GM15510 (cell line): Measurements from ENCODE around the gene EFCAB9.

ENCODE experiments used
- POLR2A ChIP-seq: IDR thresholded peaks from 3 replicates; pipeline ENCODE4 v1.6.1; 2011; ENCODE audit warnings: borderline replicate concordance; ENCODE audit not compliant: insufficient read length; ENCODE audit errors: extremely low read depth

EFCAB9 gene

GRCh38 chr5:172200476-172200875 is 6.5 kb downstream of the EFCAB9 start:
- no peak for TF ChIP-seq POLR2A

DNA sequence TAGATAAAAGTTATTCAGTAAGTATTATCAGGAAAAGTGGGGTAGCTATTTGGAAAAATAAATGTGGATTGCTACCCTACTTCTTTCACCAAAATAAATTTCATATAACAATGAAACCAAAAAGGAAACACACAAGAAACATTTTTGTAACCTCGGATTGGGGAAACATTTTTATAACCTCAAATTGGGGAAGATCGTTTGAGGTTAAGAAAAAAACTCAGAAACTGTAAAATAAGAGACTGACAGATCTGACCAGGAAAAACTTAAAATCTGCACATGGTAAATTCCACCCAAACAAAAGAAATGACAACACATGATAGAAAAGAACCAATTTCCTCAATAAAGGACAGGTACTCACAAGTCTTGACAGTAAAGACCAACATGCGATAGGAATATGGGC is 13.5 kb downstream of the EFCAB9 start:
- no peak for TF ChIP-seq POLR2A

DNA sequence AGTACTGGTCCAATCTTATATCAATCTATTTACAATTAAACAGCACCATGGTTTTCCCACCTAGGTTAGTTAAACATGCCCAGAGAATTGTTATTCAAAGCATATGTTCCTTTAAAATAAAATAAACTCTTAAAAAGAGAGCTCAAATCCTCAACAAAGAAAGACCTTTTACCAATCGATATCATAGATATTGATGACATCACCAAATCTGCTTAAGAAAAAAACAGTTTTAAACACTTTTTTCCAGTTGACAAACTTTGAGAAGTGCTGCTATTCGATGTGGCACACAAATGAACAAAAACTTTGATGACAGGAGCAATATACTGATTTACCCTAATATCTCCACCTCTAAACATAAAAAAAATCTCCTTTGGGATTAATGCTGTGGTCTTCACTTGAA is 15.7 kb downstream of the EFCAB9 start:
- no peak for TF ChIP-seq POLR2A

DNA sequence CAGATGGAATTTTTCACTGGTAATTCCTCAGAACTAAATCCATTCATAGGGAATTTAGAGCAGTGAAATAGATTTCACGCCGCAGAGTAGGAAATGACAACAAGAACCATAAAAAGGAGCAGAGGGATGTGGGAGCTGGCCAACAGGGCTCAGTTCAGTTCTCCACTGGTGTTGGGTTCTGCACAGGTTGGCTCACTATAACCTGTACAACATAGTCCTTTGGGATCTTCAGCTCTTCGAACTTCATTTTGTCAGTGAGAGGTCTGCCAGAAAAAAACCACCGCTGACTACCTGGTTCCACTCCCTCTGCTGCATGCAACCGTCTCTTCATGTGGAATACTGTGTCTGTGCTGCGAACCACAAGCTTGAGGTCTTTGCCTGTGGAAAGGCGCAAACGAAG is 17.7 kb downstream of the EFCAB9 start:
- no peak for TF ChIP-seq POLR2A

- no peak for TF ChIP-seq POLR2A
Observed at GRCh38 chr5:172213126-172213525, 19.2 kb downstream of the EFCAB9 start.

DNA sequence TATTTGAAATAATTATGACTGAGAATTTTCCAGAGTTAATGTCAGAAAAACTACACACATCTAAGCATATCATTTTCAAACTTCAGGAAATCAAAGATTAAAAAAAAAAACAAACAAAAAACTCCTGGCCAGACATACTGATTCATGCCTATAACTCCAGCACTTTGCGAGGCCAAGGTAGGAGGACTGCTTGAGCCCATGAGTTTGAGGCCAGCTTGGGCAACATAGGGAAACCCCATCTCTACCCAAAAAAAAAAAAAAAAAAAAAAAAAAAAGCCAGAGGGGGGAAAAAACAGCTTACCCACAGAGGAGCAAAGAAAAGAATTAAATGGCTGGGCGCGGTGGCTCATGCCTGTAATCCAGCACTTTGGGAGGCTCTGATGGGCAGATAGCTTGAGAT is 22.4 kb downstream of the EFCAB9 start:
- TF ChIP-seq POLR2A, result no peak

- TF ChIP-seq POLR2A, result no peak
Observed at GRCh38 chr5:172219296-172219695, 25.3 kb downstream of the EFCAB9 start.

- no peak for TF ChIP-seq POLR2A
Observed at GRCh38 chr5:172223901-172224873, 30.2 kb downstream of the EFCAB9 start.

DNA sequence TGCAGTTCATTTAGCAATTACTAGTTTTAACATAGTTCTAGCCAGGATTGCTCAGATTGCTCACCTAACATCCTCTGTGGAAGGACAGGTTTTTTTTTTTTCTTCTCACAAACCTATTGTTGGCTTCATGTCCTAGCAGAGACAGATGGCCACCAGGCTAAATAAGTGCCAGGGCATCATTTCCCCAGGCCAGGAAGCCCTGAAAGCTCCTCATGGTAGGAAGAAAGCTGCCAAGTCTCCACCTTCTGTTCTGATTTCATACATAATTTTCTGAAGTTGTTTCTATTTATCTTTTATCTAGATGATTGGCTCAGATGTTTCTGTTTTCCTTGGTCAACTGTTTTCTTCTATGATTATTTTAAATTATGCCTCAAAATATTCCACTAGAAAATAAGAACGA is 31.0 kb downstream of the EFCAB9 start:
- no peak for TF ChIP-seq POLR2A

DNA sequence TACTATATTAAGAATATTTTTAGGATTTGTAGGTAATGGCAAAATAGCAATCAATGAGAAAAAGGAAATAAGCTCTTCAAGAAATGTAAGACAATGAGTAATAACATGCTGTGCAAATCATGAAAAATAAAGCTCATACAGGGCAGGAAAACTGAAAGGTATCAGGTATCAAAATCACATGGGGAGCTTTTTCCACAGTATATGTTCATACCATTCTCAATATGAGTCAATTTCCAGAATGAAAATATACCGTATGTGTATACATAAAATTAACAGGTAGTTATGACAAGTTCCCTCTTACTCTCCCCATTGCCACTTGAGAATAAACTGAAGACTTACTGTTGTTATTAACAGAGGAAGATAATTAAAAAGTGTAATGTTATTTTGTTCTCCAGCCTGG is 35.9 kb downstream of the EFCAB9 start:
- TF ChIP-seq POLR2A, result no peak

DNA sequence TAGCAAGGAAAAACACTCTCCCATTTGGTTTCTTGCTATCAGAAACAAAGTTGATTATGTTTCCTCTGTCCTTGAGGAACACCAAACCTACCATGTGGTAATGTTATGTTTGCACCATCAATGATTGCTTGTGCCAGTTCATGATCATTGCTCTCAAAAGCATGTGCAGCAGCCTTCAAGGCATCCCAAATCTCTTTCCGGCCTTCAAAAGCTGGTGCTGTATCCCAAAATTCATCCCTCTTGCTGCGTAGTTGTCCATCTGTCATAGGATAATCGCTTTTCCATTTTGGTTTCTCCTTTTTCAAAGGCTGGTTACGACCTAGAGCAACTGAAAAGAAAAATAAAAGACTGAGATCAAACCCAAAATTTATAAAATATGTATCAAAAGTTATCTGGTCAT is 40.1 kb downstream of the EFCAB9 start:
- TF ChIP-seq POLR2A, result no peak

GRCh38 chr5:172235132-172235780 is 41.3 kb downstream of the EFCAB9 start:
- TF ChIP-seq POLR2A, result no peak

DNA sequence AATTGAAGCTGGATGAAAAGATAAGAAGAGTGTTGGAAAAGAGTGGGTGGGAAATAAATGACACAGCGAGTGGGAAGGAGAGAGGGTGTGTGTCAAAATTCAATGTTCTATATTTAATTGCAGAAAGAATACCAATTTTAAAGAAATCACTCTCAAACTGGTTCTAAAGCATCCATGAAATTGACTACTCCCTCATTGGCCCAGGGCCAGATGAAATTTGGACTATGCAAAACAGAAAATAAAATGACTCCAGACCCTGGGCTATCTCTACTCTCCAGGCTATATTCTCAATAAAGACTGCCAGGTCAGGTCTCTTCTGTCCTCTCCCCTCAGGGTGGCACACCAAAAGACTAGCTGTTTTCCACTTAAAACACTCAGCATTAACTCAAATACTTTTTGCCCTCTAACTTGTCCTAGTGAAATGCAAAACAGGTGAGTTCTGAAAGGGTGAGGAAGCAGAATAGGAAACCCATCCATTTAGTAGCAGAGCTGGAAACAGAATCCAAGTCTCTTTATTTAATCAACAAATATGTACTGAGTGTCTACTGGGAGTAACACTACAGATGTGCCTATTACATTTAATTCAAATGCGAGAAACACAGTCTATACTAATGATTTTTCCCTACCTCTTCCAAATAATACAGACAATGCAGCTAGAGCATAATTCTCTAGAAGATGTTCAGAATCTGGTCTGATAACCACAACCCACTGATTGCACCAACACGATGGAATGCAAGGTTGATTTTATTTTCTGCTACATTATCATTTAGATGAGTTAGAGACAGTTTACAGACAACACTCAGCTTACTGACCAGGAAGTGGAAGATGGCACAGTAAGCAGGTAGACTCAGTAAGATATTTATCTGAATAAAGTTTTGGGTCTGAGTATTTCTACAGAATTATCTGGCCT is 42.1 kb downstream of the EFCAB9 start:
- TF ChIP-seq POLR2A, result no peak

- no peak for TF ChIP-seq POLR2A
Observed at GRCh38 chr5:172238334-172238733, 44.4 kb downstream of the EFCAB9 start.

DNA sequence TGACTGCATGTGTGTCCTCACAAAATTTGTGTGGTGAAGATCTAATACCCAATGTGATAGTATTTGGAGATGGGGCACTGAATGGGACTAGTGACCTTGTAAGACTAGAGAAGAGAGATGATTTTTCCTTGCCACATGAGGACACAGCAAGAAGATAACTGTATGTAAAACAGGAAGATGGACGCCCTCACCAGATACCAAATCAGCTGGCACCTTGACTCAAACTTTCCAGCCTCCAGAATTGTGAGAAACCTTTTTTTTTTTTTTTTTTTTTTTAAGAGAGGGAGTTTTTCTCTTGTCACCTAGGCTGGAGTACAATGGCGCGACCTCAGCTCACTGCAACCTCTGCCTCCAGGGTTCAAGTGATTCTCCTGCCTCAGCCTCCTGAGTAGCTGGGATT is 49.3 kb downstream of the EFCAB9 start:
- TF ChIP-seq POLR2A, result no peak
